Neural cell (in vitro differentiated cells): ENCODE measurements around the gene PPIL6. TPM values are rescaled to one million over a fixed set of nuclear protein-coding genes. Genes with fewer than 3 reads are reported as not detected.

Source experiments
- H2AFZ ChIP-seq: fragments of 200-600, 300-800 bp; sonication (generic), shearing (Covaris generic); 2 replicates; pipeline ENCODE4 v1.6.0; 2014; ENCODE audit warnings: low read depth, mild to moderate bottlenecking, antibody characterized with exemption, low read length, moderate library complexity
- H3F3A ChIP-seq: fragments of 200-600 bp; shearing (Covaris generic); 2 replicates; pipeline ENCODE4 v1.6.1; 2016; ENCODE audit warnings: mild to moderate bottlenecking, moderate library complexity, mixed read lengths, antibody characterized with exemption, low read length; ENCODE audit not compliant: insufficient read depth, poor library complexity, severe bottlenecking
- H3K27ac ChIP-seq: fragments of 200-600, 300-800 bp; sonication (generic), shearing (Covaris generic); 2 replicates; pipeline ENCODE4 v1.5.1; 2014; ENCODE audit warnings: mild to moderate bottlenecking, low read length, moderate library complexity
- H3K27me3 ChIP-seq: fragments of 300-800, 200-600 bp; sonication (generic), shearing (Covaris generic); 2 replicates; pipeline ENCODE4 v1.6.0; 2014; ENCODE audit warnings: mild to moderate bottlenecking, low read depth, low read length, moderate library complexity; ENCODE audit not compliant: insufficient read depth
- H3K36me3 ChIP-seq: fragments of 300-800, 200-600 bp; sonication (generic), shearing (Covaris generic); 2 replicates; pipeline ENCODE4 v1.5.1; 2014; ENCODE audit warnings: mild to moderate bottlenecking, antibody characterized with exemption, low read length, moderate library complexity; ENCODE audit not compliant: insufficient read depth
- H3K4me2 ChIP-seq: fragments of 300-800, 200-600 bp; sonication (generic), shearing (Covaris generic); 2 replicates; pipeline ENCODE4 v1.6.0; 2014; ENCODE audit warnings: mild to moderate bottlenecking, low read length
- H3K4me3 ChIP-seq: fragments of 300-800, 200-600 bp; sonication (generic), shearing (Covaris generic); 2 replicates; pipeline ENCODE4 v1.5.1; 2014; ENCODE audit warnings: mild to moderate bottlenecking, low read length, moderate library complexity
- H3K79me2 ChIP-seq: fragments of 200-600 bp; shearing (Covaris generic); replicated peaks from 2 replicates; pipeline ENCODE4 v1.6.0; 2014; ENCODE audit warnings: mild to moderate bottlenecking, low read length, moderate library complexity; ENCODE audit not compliant: insufficient read depth
- H3K9ac ChIP-seq: fragments of 300-800, 200-600 bp; sonication (generic), shearing (Covaris generic); 2 replicates; pipeline ENCODE4 v1.6.1; 2016; ENCODE audit warnings: mild to moderate bottlenecking, low read length, mixed read lengths
- H3K9me2 ChIP-seq: fragments of 200-600 bp; shearing (Covaris generic); 2 replicates; pipeline ENCODE4 v1.6.1; 2016; ENCODE audit warnings: mild to moderate bottlenecking, low read length, mixed read lengths; ENCODE audit not compliant: insufficient read depth
- H3K9me3 ChIP-seq: fragments of 200-600, 300-800 bp; sonication (generic), shearing (Covaris generic); 2 replicates; pipeline ENCODE4 v1.6.1; 2016; ENCODE audit warnings: mild to moderate bottlenecking, mixed run types, low read length, moderate library complexity, mixed read lengths
- H4K20me1 ChIP-seq: fragments of 200-600 bp; shearing (Covaris generic); 2 replicates; pipeline ENCODE4 v1.6.1; 2016; ENCODE audit warnings: mild to moderate bottlenecking, mixed run types; ENCODE audit not compliant: insufficient read depth
- EP300 ChIP-seq: fragments of 450-650 bp; conservative IDR thresholded peaks from 2 replicates; pipeline ENCODE4 v1.6.1; 2014; ENCODE audit warnings: antibody characterized with exemption, mild to moderate bottlenecking, moderate library complexity; ENCODE audit not compliant: poor library complexity, severe bottlenecking
- EZH2 ChIP-seq: fragments of 200-600, 300-800 bp; shearing (Covaris generic), sonication (generic); IDR thresholded peaks from 2 replicates; pipeline ENCODE4 v1.6.1; 2014; ENCODE audit warnings: antibody characterized with exemption, low read length, borderline replicate concordance, mild to moderate bottlenecking; ENCODE audit not compliant: insufficient read depth, poor library complexity, severe bottlenecking
- MXI1 ChIP-seq: fragments of 450-650 bp; conservative IDR thresholded peaks from 2 replicates; pipeline ENCODE4 v1.6.1; 2014; ENCODE audit warnings: antibody characterized with exemption, mild to moderate bottlenecking; ENCODE audit not compliant: poor library complexity, severe bottlenecking
- POLR2AphosphoS5 ChIP-seq: IDR thresholded peaks from 2 replicates; pipeline ENCODE4 v1.6.1; 2012
- RAD21 ChIP-seq: fragments of 450-650 bp; conservative IDR thresholded peaks from 2 replicates; pipeline ENCODE4 v1.6.1; 2014; ENCODE audit warnings: antibody characterized with exemption, mild to moderate bottlenecking, moderate library complexity
- SMC3 ChIP-seq: fragments of 450-650 bp; conservative IDR thresholded peaks from 2 replicates; pipeline ENCODE4 v1.6.1; 2014; ENCODE audit warnings: antibody characterized with exemption, mild to moderate bottlenecking, moderate library complexity; ENCODE audit not compliant: poor library complexity
- TAF1 ChIP-seq: IDR thresholded peaks from 2 replicates; pipeline ENCODE4 v1.6.1; 2012; ENCODE audit warnings: low read depth
- polyA plus RNA-seq: library from polyadenylated mRNA; depleted of rRNA; stranded (reverse); fragments of >200 nt; gene quantifications from 2 replicates; pipeline ENCODE4 v1.2.3, GENCODE V29; 2014
- TF ChIP-seq, protein P1 (sequence below): IDR thresholded peaks from 2 replicates; pipeline ENCODE4 v1.6.1; 2012; ENCODE audit warnings: borderline replicate concordance
- TF ChIP-seq, protein P2 (sequence below): fragments of 450-650 bp; IDR thresholded peaks from 2 replicates; pipeline ENCODE4 v1.5.1; 2014; ENCODE audit warnings: antibody characterized with exemption, mild to moderate bottlenecking, moderate library complexity; ENCODE audit not compliant: poor library complexity, severe bottlenecking

Gene PPIL6
- polyA plus RNA-seq, 1 donor from 2014 or later, result 11.8 TPM

DNA sequence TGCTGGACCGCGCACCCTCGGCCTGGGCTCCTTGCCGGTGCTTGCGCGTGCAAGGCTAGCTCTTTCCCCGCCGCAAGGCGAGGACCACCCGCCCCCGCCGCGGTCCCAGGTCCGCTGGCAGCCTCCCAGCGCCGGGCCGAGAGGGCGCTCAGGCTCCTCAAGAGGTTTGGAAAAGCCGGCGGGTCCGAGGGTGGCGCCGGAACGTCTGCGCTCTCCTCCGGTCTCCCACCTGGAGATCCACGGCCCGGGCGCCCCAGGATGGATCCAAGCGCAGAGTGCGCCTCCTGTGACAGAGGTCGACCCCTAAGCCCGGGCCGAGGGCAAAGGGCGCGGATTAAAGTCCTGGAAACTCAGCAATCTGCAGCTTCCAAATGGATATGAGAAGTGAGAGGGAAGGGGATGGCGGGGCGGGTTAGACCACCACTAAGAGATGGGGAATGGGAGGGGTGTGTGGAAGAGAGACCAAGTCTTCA is 15.7 kb upstream of the PPIL6 start:
- H3K9ac ChIP-seq, result peak overlapping the region; percentile 94
- no peaks in the 10 kb centered on the region for H3K9me3 ChIP-seq
- peak overlapping the region; percentile 49 for H3K27ac ChIP-seq
- TF ChIP-seq MXI1 (peak; percentile 11), EZH2 (no peak), POLR2AphosphoS5 (no peak)
- TF ChIP-seq, protein P1, sequence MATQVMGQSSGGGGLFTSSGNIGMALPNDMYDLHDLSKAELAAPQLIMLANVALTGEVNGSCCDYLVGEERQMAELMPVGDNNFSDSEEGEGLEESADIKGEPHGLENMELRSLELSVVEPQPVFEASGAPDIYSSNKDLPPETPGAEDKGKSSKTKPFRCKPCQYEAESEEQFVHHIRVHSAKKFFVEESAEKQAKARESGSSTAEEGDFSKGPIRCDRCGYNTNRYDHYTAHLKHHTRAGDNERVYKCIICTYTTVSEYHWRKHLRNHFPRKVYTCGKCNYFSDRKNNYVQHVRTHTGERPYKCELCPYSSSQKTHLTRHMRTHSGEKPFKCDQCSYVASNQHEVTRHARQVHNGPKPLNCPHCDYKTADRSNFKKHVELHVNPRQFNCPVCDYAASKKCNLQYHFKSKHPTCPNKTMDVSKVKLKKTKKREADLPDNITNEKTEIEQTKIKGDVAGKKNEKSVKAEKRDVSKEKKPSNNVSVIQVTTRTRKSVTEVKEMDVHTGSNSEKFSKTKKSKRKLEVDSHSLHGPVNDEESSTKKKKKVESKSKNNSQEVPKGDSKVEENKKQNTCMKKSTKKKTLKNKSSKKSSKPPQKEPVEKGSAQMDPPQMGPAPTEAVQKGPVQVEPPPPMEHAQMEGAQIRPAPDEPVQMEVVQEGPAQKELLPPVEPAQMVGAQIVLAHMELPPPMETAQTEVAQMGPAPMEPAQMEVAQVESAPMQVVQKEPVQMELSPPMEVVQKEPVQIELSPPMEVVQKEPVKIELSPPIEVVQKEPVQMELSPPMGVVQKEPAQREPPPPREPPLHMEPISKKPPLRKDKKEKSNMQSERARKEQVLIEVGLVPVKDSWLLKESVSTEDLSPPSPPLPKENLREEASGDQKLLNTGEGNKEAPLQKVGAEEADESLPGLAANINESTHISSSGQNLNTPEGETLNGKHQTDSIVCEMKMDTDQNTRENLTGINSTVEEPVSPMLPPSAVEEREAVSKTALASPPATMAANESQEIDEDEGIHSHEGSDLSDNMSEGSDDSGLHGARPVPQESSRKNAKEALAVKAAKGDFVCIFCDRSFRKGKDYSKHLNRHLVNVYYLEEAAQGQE, result no peak
- TF ChIP-seq, protein P2, sequence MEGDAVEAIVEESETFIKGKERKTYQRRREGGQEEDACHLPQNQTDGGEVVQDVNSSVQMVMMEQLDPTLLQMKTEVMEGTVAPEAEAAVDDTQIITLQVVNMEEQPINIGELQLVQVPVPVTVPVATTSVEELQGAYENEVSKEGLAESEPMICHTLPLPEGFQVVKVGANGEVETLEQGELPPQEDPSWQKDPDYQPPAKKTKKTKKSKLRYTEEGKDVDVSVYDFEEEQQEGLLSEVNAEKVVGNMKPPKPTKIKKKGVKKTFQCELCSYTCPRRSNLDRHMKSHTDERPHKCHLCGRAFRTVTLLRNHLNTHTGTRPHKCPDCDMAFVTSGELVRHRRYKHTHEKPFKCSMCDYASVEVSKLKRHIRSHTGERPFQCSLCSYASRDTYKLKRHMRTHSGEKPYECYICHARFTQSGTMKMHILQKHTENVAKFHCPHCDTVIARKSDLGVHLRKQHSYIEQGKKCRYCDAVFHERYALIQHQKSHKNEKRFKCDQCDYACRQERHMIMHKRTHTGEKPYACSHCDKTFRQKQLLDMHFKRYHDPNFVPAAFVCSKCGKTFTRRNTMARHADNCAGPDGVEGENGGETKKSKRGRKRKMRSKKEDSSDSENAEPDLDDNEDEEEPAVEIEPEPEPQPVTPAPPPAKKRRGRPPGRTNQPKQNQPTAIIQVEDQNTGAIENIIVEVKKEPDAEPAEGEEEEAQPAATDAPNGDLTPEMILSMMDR, result peak; percentile 43
- no peaks in the 10 kb centered on the region for H3F3A ChIP-seq
- peak overlapping the region; percentile 88 for H3K4me2 ChIP-seq
- H3K79me2 ChIP-seq, result peaks cover 8% of the 10 kb centered on the region
- no peaks in the 10 kb centered on the region for H4K20me1 ChIP-seq
- H3K27me3 ChIP-seq, result no peaks in the 10 kb centered on the region
- H3K36me3 ChIP-seq, result no peaks in the 10 kb centered on the region
- peak overlapping the region; percentile 97 for H3K4me3 ChIP-seq
- H3K9me2 ChIP-seq, result no peaks in the 10 kb centered on the region
- peak overlapping the region; percentile 69 for H2AFZ ChIP-seq

DNA sequence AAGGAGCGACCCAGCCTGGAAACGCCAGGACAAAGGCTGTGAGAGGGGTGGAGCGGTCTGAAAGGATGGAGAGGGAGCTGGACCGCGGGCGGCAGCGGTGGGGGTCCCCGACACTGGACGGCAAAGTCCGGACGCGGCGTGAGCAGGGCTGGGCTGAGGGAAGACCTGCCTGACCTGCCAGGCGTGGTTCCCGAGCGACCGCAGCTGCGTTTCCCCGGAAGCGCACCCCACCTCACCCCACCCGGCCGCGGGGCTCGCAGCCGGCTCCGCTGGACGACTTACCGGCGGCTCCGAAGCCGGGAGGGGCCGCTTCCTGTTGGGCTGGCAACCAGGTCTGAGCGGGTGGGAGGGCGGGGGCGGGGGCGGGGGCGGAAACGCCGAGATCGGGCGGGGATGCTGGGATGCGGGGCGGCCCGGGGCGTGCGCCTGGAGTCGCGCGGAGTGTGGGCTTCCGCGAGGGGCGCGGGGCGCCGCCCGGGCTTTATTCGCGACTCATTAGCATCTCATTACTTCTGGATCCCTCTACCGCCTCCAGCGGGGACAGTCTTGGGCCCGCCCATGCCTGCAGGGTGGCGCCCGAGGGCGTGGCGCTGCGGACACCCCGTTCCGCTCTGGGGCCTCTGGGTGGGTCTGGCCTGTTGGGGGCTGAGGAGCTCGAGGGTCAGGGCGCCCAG is 15.1 kb upstream of the PPIL6 start, which contains the start of gene MICAL1:
Gene MICAL1, minus strand, starts transcription at position 336 of the 674 bp plus-strand sequence. CDS start 1,576 bp downstream, outside the sequence.
- peak within 1 kb of the TSS; percentile 88 for H3K4me2 ChIP-seq

More for the DNA sequence above, 15.1 kb upstream of the PPIL6 start, which contains the start of gene MICAL1:
- H2AFZ ChIP-seq, result peak within 1 kb of the TSS; percentile 97
- peaks cover 8% of the 10 kb centered on the region for H3K79me2 ChIP-seq
- peak within 1 kb of the TSS; percentile 94 for H3K9ac ChIP-seq
- no peaks in the 10 kb centered on the region for H3K9me3 ChIP-seq
- H3K27ac ChIP-seq, result peak within 1 kb of the TSS; percentile 77
- H3F3A ChIP-seq, result no peaks in the 10 kb centered on the region
- H4K20me1 ChIP-seq, result no peaks in the 10 kb centered on the region
- H3K27me3 ChIP-seq, result no peaks in the 10 kb centered on the region
- H3K36me3 ChIP-seq, result no peaks in the 10 kb centered on the region
- H3K9me2 ChIP-seq, result no peaks in the 10 kb centered on the region
- H3K4me3 ChIP-seq, result peak within 1 kb of the TSS; percentile 97
- TF ChIP-seq RAD21 (no peak), EP300 (no peak), MXI1 (peak; percentile 57), POLR2AphosphoS5 (peak; percentile 86), TAF1 (peak; percentile 26), EZH2 (no peak), SMC3 (no peak)
- TF ChIP-seq, protein P2, result peak; percentile 70
- TF ChIP-seq, protein P1, result peak; percentile 12
